Ascending aorta (tissue), 2 donors: Measurements from ENCODE around the gene SFMBT1. TPM values are rescaled to one million over a fixed set of nuclear protein-coding genes. Genes with fewer than 3 reads are reported as not detected.
A peak's percentile ranks its signal among the peaks of the same experiment; 100 is the strongest.

Experiments used
- DNase-seq, 2 donors: peaks; one replicate each; pipeline ENCODE4 v3.0.0-alpha.2; 2019; ENCODE audit warnings: low spot score in 2 of 2
- H3K27ac ChIP-seq, 2 donors: fragments of 200-600 bp; sonication (generic); one replicate each; pipeline ENCODE4 v1.5.1; 2016 to 2017; ENCODE audit warnings: mild to moderate bottlenecking in 1 of 2
- H3K27me3 ChIP-seq: fragments of 200-600 bp; sonication (generic); one replicate; pipeline ENCODE4 v1.5.1; 2017
- H3K36me3 ChIP-seq, 2 donors: fragments of 200-600 bp; sonication (generic); one replicate each; pipeline ENCODE4 v1.5.1; 2016
- H3K4me1 ChIP-seq, 2 donors: fragments of 200-600 bp; sonication (generic); one replicate each; pipeline ENCODE4 v1.5.1; 2016 to 2017; ENCODE audit warnings: mild to moderate bottlenecking in 1 of 2
- H3K4me3 ChIP-seq, 2 donors: fragments of 200-600 bp; sonication (generic); one replicate each; pipeline ENCODE4 v1.5.1; 2016 to 2017; ENCODE audit warnings: mild to moderate bottlenecking in 1 of 2
- H3K9me3 ChIP-seq, 2 donors: fragments of 200-600 bp; sonication (generic); one replicate each; pipeline ENCODE4 v1.5.1; 2016
- intact Hi-C: fragments of 100-400 bp; cut with DNase I; formaldehyde crosslinking; loops from one replicate; pipeline ENCODE4 v1.15.1; 2023
- total RNA-seq: library from RNA; depleted of rRNA; stranded (reverse); fragments of >200 nt; gene quantifications from one replicate; pipeline ENCODE4 v1.1.0, GENCODE V29; 2016
- TF ChIP-seq, protein P1 (sequence below), 3 experiments: fragments of 200-600 bp in 2 of 3; fragments of 450-650 bp in 1 of 3; sonication (generic) in 2 of 3; IDR thresholded peaks; one replicate each; pipeline ENCODE4 v1.5.1; 2016 to 2019; ENCODE audit warnings: antibody characterized with exemption in 3 of 3, mild to moderate bottlenecking in 1 of 3, moderate library complexity in 1 of 3

SFMBT1 gene
- total RNA-seq, 1 donor from 2014 or later, result 1.4 TPM

DNA sequence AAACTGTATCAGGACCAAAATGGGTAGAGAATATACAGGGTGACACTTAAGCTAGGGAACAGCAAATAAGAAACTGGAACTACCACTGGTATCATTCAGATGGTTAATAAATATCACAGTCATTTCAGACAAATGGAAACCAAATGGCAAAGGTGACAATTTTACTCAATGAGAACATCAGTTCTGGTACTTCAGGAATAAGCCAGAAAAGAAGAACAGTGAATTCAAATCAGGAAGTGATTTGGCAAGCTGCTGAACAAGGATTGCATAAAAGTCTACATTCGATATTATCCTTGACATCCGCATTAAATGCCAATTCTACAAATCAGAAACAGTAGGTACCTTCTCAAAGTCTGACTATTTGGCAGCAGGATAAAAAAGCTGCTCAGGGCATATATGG, 125.0 kb downstream of the SFMBT1 start:
- Histone ChIP-seq H3K27ac (no peak overlapping the region), H3K9me3 (no peaks in the 10 kb centered on the region), H3K36me3 (peaks cover 6 to 15% of the 10 kb centered on the region in 2 donors), H3K27me3 (no peaks in the 10 kb centered on the region), H3K4me1 (no peaks in the 10 kb centered on the region), H3K4me3 (no peak overlapping the region)
- no peak for DNase-seq
- intact Hi-C loops, result no loop called here
- TF ChIP-seq, protein P1, sequence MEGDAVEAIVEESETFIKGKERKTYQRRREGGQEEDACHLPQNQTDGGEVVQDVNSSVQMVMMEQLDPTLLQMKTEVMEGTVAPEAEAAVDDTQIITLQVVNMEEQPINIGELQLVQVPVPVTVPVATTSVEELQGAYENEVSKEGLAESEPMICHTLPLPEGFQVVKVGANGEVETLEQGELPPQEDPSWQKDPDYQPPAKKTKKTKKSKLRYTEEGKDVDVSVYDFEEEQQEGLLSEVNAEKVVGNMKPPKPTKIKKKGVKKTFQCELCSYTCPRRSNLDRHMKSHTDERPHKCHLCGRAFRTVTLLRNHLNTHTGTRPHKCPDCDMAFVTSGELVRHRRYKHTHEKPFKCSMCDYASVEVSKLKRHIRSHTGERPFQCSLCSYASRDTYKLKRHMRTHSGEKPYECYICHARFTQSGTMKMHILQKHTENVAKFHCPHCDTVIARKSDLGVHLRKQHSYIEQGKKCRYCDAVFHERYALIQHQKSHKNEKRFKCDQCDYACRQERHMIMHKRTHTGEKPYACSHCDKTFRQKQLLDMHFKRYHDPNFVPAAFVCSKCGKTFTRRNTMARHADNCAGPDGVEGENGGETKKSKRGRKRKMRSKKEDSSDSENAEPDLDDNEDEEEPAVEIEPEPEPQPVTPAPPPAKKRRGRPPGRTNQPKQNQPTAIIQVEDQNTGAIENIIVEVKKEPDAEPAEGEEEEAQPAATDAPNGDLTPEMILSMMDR (IDR thresholded peaks at IDR 0.05), result no peak

DNA sequence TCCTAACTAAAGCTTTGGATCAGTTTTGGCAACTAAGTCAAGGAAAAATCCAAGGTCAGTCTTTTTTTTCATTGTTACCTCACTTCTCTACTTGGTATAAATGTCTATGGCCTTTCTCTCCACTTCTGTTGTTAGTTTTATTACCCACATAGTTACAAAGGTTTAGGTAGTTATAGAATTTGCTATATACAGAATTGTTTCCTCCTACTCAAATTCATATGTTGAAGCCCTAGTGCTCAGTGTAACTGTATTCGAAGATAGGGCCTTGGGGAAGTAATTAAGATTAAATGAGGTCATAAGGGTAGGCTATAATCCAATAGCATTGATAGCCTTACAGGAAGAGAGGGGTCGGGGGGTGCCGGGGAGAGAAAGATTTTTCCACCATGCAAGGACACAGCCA, 128.8 kb downstream of the SFMBT1 start:
- no peak overlapping the region for H3K4me3 ChIP-seq
- no peaks in the 10 kb centered on the region for H3K27me3 ChIP-seq
- H3K27ac ChIP-seq, result no peak overlapping the region
- TF ChIP-seq, protein P1 (IDR thresholded peaks at IDR 0.05), result no peak
- H3K36me3 ChIP-seq, result peaks cover 9 to 23% of the 10 kb centered on the region in 2 donors
- no peaks in the 10 kb centered on the region for H3K9me3 ChIP-seq
- no peak for DNase-seq
- intact Hi-C loops, result no loop called here
- H3K4me1 ChIP-seq, result no peaks in the 10 kb centered on the region

DNA sequence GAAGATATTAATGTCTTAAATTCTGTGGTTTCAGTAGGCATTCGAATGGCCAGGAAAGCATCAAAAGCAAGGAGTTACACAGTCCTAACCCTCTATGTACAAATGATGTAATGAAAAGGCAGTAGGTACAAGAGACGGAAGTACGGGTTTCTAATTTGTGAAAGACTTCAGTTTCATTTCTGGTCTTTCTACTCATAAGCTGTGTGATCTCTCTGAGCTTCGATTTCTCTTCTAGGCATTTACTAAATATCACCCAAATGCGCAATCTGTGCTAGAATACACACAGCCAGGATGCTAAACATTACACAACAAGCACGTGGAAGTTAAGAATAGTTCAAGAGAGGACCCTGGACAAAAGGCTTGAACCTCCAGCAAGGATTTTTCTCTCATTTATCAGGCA, 130.6 kb downstream of the SFMBT1 start:
- Histone ChIP-seq H3K9me3 (no peaks in the 10 kb centered on the region), H3K27me3 (no peaks in the 10 kb centered on the region), H3K4me1 (no peaks in the 10 kb centered on the region), H3K36me3 (peaks cover 10 to 22% of the 10 kb centered on the region in 2 donors), H3K4me3 (no peak overlapping the region), H3K27ac (peak overlapping the region in 1 of 2 donors; percentile 5)
- intact Hi-C loops, result no loop called here
- DNase-seq, result no peak
- TF ChIP-seq, protein P1 (IDR thresholded peaks at IDR 0.05), result no peak

DNA sequence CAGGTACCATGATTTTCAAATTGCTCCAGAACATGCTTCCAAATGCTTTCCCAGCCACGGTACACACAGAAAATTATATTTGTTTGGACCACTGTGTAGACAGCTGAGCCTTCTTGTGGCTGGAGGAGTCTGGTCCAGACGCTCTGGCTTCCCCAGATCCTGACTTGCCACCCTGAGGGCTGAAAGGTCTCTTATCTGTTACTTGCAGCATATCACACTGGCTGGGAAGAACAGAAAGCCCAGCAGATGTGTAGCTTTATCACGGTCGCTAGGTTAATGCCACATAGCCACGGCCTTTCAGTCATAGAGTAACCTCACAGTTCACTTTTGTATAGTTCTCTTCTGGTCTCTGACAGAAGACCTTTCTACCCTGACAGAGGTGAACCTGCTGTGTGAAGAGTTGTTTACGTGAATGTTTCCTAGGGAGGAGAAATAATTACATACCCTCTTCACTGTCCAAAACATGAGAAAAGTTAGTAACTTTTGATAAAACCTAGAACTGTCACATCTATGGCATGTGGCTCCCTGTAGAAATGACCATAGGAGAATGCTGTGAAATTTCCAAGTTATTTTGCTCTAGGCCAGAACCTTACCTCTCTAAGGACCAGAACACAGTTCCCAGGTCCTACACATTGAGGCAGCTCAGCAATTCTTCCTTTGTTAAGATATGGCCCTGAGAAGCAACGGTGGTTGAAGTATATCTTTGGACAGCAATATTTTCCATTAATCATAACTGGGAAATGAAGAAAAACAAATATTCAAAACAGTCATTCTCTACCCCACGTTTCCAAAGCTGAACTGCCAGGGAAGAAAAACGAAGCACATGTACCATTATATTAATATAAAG, 132.8 kb downstream of the SFMBT1 start:
- TF ChIP-seq, protein P1 (IDR thresholded peaks at IDR 0.05), result no peak
- H3K9me3 ChIP-seq, result no peaks in the 10 kb centered on the region
- DNase-seq, result no peak
- H3K36me3 ChIP-seq, result peaks cover 4 to 9% of the 10 kb centered on the region in 2 donors
- H3K27ac ChIP-seq, result no peak overlapping the region
- intact Hi-C loops, result no loop called here
- no peaks in the 10 kb centered on the region for H3K4me1 ChIP-seq
- H3K27me3 ChIP-seq, result no peaks in the 10 kb centered on the region
- H3K4me3 ChIP-seq, result no peak overlapping the region

DNA sequence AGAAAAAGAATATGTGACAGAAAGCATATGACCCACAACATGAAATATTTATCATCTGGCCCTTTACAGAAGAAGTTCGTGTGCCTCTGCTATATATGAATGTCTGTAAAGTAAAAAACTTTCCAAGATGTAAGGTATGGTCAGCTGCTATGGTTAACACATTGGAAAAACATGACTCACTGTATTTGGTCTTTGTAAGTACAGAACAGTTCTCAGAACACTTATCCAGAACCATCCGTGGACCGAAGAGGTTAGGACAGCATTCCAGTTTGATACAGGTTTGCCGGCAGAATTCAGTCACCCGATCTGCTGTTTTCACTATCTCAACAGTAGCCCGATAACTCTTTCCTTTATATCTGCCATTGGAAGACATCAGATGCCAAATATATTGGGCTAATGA, 135.1 kb downstream of the SFMBT1 start:
- TF ChIP-seq, protein P1 (IDR thresholded peaks at IDR 0.05), result no peak
- Histone ChIP-seq H3K4me1 (no peaks in the 10 kb centered on the region), H3K36me3 (peaks cover 4 to 11% of the 10 kb centered on the region in 2 donors), H3K9me3 (no peaks in the 10 kb centered on the region), H3K27me3 (no peaks in the 10 kb centered on the region), H3K27ac (no peak overlapping the region), H3K4me3 (no peak overlapping the region)
- DNase-seq, result no peak
- intact Hi-C loops, result no loop called here
